Transverse colon (tissue), 4 donors: ENCODE results near the gene C1QTNF1. TPM values are rescaled to one million over a fixed set of nuclear protein-coding genes. Genes with fewer than 3 reads are reported as not detected.

Source experiments
- DNase-seq: peaks from one replicate; pipeline ENCODE4 v3.0.0-alpha.2; 2019
- H3K27ac ChIP-seq, 4 donors: fragments of 200-600 bp; sonication (generic); 2 replicates each; pipeline ENCODE4 v1.5.1; 2016 to 2018; ENCODE audit warnings: inconsistent platforms in 4 of 4
- H3K27me3 ChIP-seq: fragments of 200-600 bp; sonication (generic); 2 replicates; pipeline ENCODE4 v1.5.1; 2017; ENCODE audit warnings: inconsistent platforms
- H3K36me3 ChIP-seq, 4 donors: fragments of 200-600 bp; sonication (generic); 2 replicates each; pipeline ENCODE4 v1.5.1; 2017 to 2019; ENCODE audit warnings: inconsistent platforms in 4 of 4
- H3K4me1 ChIP-seq, 4 donors: fragments of 200-600 bp; sonication (generic); 2 replicates each; pipeline ENCODE4 v1.5.1; 2017 to 2020; ENCODE audit warnings: inconsistent platforms in 4 of 4
- H3K4me3 ChIP-seq, 4 donors: fragments of 200-600 bp; sonication (generic); 1 replicate in 1 of 4; 2 replicates in 3 of 4; pipeline versions ENCODE4 v1.5.1 to v1.6.1; 2017 to 2019; ENCODE audit warnings: inconsistent platforms in 4 of 4
- H3K9me3 ChIP-seq, 2 donors: fragments of 200-600 bp; sonication (generic); 2 replicates each; pipeline ENCODE4 v1.5.1; 2017 to 2019; ENCODE audit warnings: inconsistent platforms in 2 of 2
- EP300 ChIP-seq: sonication (generic); formaldehyde crosslinking; IDR thresholded peaks from one replicate; pipeline ENCODE4 v1.6.1; 2017; ENCODE audit warnings: antibody characterized with exemption, low read depth
- POLR2A ChIP-seq: fragments of 450-650 bp; IDR thresholded peaks from one replicate; pipeline ENCODE4 v1.6.1; 2016; ENCODE audit warnings: antibody characterized with exemption, mild to moderate bottlenecking, moderate library complexity
- POLR2AphosphoS5 ChIP-seq, 3 donors: sonication (generic); formaldehyde crosslinking; IDR thresholded peaks; one replicate each; pipeline ENCODE4 v1.6.1; 2016; ENCODE audit warnings: antibody characterized with exemption in 3 of 3
- WGBS, 2 donors: methylation state at CpG; one replicate each; pipeline ENCODE4 v1.1.5; 2018; ENCODE audit warnings: low coverage in 1 of 2; 5-methylcytosine and 5-hydroxymethylcytosine counted together
- in situ Hi-C, 4 donors: fragments of 200-750 bp; cut with MboI; loops; one replicate each; pipeline versions ENCODE4 v1.15.0 to v1.15.1; 2017; ENCODE audit warnings: low sequenced_read_pairs in 3 of 4, low pct_ligation_motif_present in 1 of 4, low pct_unique_long_range_greater_than_20kb in 1 of 4
- intact Hi-C: fragments of 100-400 bp; cut with DNase I; formaldehyde crosslinking; loops from one replicate; pipeline ENCODE4 v1.15.1; 2023; ENCODE audit warnings: low total_unique reads
- total RNA-seq, 4 donors: library from RNA; depleted of rRNA; stranded (reverse); fragments of >200 nt; gene quantifications; one replicate each; pipeline ENCODE4 v1.1.0, GENCODE V29; 2016
- TF ChIP-seq, protein P1 (sequence below), 5 experiments: fragments of 200-600 bp in 3 of 5; fragments of 450-650 bp in 2 of 5; sonication (generic) in 3 of 5; IDR thresholded peaks; 1 replicate in 2 of 5; 2 replicates in 3 of 5; pipeline ENCODE4 v1.5.1; 2016 to 2017; ENCODE audit warnings: antibody characterized with exemption in 5 of 5, inconsistent platforms in 3 of 5, mild to moderate bottlenecking in 2 of 5, moderate library complexity in 1 of 5

C1QTNF1 gene
- total RNA-seq, 4 donors from 2014 or later = 5.4 to 35.5 (median 12.0) TPM

DNA sequence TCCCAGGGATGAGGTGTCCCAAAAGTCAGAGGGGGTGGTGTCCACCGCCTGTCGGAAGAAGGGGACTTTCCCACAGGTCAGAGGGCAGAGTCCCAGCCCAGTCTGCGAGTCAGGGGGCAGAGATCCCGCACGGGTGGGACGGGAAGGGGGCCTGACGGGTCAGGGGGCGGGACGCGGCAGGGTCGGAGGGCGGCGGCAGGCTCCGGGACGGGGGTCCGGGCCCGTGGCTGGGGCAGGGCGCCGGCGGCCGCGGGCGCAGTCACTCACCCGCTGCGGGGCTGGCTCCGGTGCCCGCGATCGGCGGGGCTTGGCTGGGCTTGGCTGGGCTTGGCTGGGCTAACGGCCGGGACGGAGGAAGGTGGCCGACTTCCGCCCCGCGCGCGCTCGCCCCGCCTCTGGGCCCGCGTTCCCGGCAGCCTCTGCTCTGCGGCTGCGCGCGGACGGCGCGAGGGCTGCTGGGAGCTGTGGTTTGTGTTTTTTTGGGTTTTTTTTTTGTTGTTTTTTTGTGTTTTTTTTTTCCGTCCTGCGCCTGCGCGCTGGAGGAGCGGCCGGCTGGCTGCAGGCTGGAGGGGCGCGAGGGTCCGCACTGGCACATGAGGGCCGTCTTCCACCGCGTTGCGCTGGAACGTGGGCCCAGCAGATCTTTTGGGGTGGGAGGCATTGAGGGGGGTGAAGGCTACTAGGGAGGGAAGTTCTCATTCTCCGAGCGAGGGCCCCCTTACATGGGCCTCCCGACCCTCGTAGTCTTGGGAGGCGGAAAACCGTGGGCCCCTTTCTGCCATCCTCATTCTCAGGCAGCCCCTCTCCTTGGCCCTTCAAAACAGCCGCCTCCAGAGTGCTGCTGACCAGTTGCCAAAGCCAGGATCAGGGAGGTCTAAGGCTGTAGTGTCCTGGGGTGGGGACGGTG, 14.3 kb upstream of the C1QTNF1 start, which contains the start of gene CANT1:
Gene CANT1 (minus strand): TSS at position 368 of the 907 bp plus-strand sequence. CDS start 12,142 bp downstream, outside the sequence.
- 0 to 1% methylated on average over 10 to 49 of the region's 73 CpGs for WGBS, 2 donors
- H3K27ac ChIP-seq = peak within 1 kb of the TSS; percentile 82 to 95 (median 92)
- DNase-seq = peak; percentile 89
- H3K27me3 ChIP-seq = no peaks in the 10 kb centered on the region
- intact Hi-C loops (no loop called here), in situ Hi-C loops (no loop called here)
- peak within 1 kb of the TSS; percentile 69 to 100 (median 84) for H3K4me3 ChIP-seq
- no peaks in the 10 kb centered on the region for H3K9me3 ChIP-seq
- peaks cover 31 to 51% (median 47%) of the 10 kb centered on the region in 4 donors for H3K4me1 ChIP-seq
- no peaks in the 10 kb centered on the region for H3K36me3 ChIP-seq
- TF ChIP-seq POLR2A = peak; percentile 63
- TF ChIP-seq, protein P1, sequence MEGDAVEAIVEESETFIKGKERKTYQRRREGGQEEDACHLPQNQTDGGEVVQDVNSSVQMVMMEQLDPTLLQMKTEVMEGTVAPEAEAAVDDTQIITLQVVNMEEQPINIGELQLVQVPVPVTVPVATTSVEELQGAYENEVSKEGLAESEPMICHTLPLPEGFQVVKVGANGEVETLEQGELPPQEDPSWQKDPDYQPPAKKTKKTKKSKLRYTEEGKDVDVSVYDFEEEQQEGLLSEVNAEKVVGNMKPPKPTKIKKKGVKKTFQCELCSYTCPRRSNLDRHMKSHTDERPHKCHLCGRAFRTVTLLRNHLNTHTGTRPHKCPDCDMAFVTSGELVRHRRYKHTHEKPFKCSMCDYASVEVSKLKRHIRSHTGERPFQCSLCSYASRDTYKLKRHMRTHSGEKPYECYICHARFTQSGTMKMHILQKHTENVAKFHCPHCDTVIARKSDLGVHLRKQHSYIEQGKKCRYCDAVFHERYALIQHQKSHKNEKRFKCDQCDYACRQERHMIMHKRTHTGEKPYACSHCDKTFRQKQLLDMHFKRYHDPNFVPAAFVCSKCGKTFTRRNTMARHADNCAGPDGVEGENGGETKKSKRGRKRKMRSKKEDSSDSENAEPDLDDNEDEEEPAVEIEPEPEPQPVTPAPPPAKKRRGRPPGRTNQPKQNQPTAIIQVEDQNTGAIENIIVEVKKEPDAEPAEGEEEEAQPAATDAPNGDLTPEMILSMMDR (IDR thresholded peaks at IDR 0.05) = no peak
- TF ChIP-seq EP300 = no peak
- TF ChIP-seq POLR2AphosphoS5 (IDR thresholded peaks at IDR 0.05) = peak; percentile 64 to 93 (median 87)

DNA sequence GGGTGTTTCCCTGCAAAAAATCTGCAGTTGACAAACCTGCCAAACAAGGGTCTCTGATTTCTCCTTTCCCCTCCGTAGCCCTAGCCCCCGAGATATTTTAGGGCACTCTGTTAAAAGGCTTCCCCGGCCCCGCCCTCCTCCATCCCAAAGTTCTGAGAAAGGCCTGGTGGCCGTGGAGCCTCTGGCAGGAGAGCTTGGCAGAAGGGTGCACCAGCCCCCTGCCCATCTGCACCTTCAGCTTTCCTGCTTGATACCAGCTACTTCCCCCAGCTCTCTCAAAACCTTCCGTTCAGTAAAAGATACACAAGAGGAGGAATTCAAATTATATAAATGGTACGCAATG, 13.7 kb upstream of the C1QTNF1 start:
- no peak for DNase-seq
- H3K36me3 ChIP-seq = no peaks in the 10 kb centered on the region
- H3K4me3 ChIP-seq = peak overlapping the region in 3 of 4 donors; percentile 71 to 100 (median 97)
- peaks cover 31 to 51% (median 47%) of the 10 kb centered on the region in 4 donors for H3K4me1 ChIP-seq
- WGBS, 2 donors = 63% methylated on average over 7 of the region's 7 CpGs; no CpG with 5 or more reads in 1 of the 2 donors
- intact Hi-C loops = no loop called here
- no peaks in the 10 kb centered on the region for H3K27me3 ChIP-seq
- H3K9me3 ChIP-seq = no peaks in the 10 kb centered on the region
- H3K27ac ChIP-seq = peak overlapping the region; percentile 82 to 95 (median 92)
- in situ Hi-C loops = no loop called here
- TF ChIP-seq EP300 (no peak), POLR2A (no peak), POLR2AphosphoS5 (IDR thresholded peaks at IDR 0.05) (no peak)
- TF ChIP-seq, protein P1 (IDR thresholded peaks at IDR 0.05) = no peak

DNA sequence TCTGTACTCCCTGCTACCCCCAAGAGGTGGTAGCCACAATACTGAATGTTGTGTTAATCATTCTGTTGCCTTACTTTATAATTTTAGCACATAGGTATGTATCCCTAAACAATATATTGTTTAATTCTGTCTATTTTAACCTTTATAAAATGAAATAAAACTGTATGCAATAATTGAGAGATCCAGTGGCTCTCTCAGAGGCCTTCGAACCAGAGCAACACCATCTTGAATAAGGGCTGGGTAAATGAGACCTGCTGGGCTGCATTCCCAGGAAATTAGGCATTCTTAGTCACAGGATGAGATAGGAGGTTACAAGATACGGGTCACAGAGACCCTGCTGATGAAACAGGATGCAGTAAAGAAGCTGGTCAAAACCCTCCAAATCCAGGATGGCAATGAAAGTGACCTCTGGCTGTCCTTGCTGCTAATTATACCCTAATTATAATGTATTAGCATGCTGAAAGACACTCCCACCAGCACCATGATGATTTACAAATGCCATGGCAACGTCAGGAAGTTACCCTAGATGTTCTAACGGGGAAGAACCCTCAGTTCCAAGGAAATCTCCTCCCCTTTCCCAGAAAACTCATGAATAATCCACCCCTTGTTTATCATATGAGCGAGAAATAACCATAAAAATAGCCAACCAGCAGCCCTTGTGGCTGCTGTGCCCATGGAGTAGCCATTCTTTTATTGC, 12.4 kb upstream of the C1QTNF1 start:
- no peak for DNase-seq
- no peaks in the 10 kb centered on the region for H3K9me3 ChIP-seq
- no peak overlapping the region for H3K27ac ChIP-seq
- TF ChIP-seq, protein P1 (IDR thresholded peaks at IDR 0.05) = no peak
- no peak for TF ChIP-seq POLR2A
- TF ChIP-seq EP300 = no peak
- TF ChIP-seq POLR2AphosphoS5 (IDR thresholded peaks at IDR 0.05) = no peak
- WGBS, 2 donors = 72 to 75% methylated on average over 2 to 5 of the region's 5 CpGs
- H3K36me3 ChIP-seq = no peaks in the 10 kb centered on the region
- peaks cover 20 to 39% (median 36%) of the 10 kb centered on the region in 4 donors for H3K4me1 ChIP-seq
- intact Hi-C loops = no loop called here
- in situ Hi-C loops = no loop called here
- H3K4me3 ChIP-seq = no peak overlapping the region
- no peaks in the 10 kb centered on the region for H3K27me3 ChIP-seq

DNA sequence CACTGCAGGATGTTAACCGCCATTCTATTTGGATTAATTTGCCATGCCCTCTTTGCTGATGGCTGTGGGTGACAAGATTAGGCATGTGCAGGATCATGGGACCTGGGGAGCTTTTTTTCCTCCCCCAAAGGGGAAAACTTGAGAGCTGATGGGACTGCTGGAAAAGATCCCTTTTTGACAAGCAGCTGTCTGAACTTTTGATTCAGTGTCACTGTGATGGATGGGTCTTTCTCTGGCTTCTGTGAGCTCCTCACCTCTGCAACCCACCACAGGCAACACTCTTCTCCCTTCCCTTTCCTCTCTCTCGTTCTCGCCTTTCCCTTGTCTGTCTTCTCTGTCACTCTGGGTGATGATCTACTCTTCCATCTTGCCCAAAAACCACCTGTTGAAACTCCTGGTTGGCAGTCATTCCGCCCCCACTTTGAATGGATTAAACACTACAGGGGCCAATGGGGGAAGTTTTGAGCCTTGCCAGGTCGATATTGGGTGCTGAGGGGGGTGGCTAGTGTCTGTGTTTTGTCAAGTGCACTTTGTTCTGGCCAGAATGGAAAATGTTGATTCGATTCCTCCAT, 11.3 kb upstream of the C1QTNF1 start:
- intact Hi-C loops (no loop called here), in situ Hi-C loops (no loop called here)
- peaks cover 11 to 28% (median 25%) of the 10 kb centered on the region in 4 donors for H3K4me1 ChIP-seq
- DNase-seq = no peak
- TF ChIP-seq POLR2A (no peak), POLR2AphosphoS5 (IDR thresholded peaks at IDR 0.05) (no peak), EP300 (no peak)
- TF ChIP-seq, protein P1 (IDR thresholded peaks at IDR 0.05) = no peak
- 72 to 89% methylated on average over 4 to 6 of the region's 6 CpGs for WGBS, 2 donors
- H3K27me3 ChIP-seq = no peaks in the 10 kb centered on the region
- no peaks in the 10 kb centered on the region for H3K36me3 ChIP-seq
- H3K27ac ChIP-seq = no peak overlapping the region
- H3K9me3 ChIP-seq = no peaks in the 10 kb centered on the region
- no peak overlapping the region for H3K4me3 ChIP-seq
